Activated CD4-positive, CD25-positive, alpha-beta regulatory T cell treated with anti-CD3 and anti-CD28 coated beads, Interleukin-2, amount 50 U/mL, for 72 hours (primary cell): Measurements from ENCODE around the gene ILRUN.
"Not testable (repeated sequence)": the region's sequence is repeated elsewhere in the genome, so short reads cannot be mapped to it uniquely, and the experiment has no call there.

Experiments
- DNase-seq: peaks from one replicate; pipeline ENCODE4 v3.0.0; 2021

Gene ILRUN

GRCh38 chr6:34663371-34663770, 33.2 kb downstream of the ILRUN start:
- no peak for DNase-seq

GRCh38 chr6:34661357-34661756, 35.2 kb downstream of the ILRUN start:
- DNase-seq: no peak

- no peak for DNase-seq
Observed at GRCh38 chr6:34658605-34659265, 37.8 kb downstream of the ILRUN start.

- not testable (repeated sequence) for DNase-seq
Observed at GRCh38 chr6:34657979-34658480, 38.5 kb downstream of the ILRUN start.

- no peak for DNase-seq
Observed at GRCh38 chr6:34657307-34657978, 39.1 kb downstream of the ILRUN start.

- no peak for DNase-seq
Observed at GRCh38 chr6:34657037-34657306, 39.6 kb downstream of the ILRUN start.

- DNase-seq: no peak
Observed at GRCh38 chr6:34656378-34657036, 40.1 kb downstream of the ILRUN start.

GRCh38 chr6:34655876-34656377, 40.6 kb downstream of the ILRUN start:
- DNase-seq: not testable (repeated sequence)

GRCh38 chr6:34654061-34654710, 42.4 kb downstream of the ILRUN start:
- no peak for DNase-seq

GRCh38 chr6:34652263-34652662, 44.3 kb downstream of the ILRUN start:
- no peak for DNase-seq

GRCh38 chr6:34650823-34651222, 45.7 kb downstream of the ILRUN start:
- no peak for DNase-seq

- not testable (repeated sequence) for DNase-seq
Observed at GRCh38 chr6:34650232-34650631, 46.3 kb downstream of the ILRUN start.

- no peak for DNase-seq
Observed at GRCh38 chr6:34648806-34649205, 47.8 kb downstream of the ILRUN start.
